HCT116 (cell line): ENCODE data around the gene SETX.

ENCODE experiments used
- CTCF ChIP-seq, 3 experiments: fragments of 200-600 bp in 1 of 3; sonication (generic) in 1 of 3; IDR thresholded peaks in 2 of 3; conservative IDR thresholded peaks in 1 of 3; 2 replicates each; pipeline ENCODE4 v1.5.1; 2012 to 2017; ENCODE audit warnings: low read depth in 2 of 3, low read length in 2 of 3, antibody characterized with exemption in 1 of 3, borderline replicate concordance in 1 of 3, control low read depth in 1 of 3, mild to moderate bottlenecking in 1 of 3, mixed read lengths in 1 of 3, mixed run types in 1 of 3, moderate library complexity in 1 of 3; ENCODE audit not compliant: insufficient read depth in 1 of 3
- ELF1 ChIP-seq: IDR thresholded peaks from 2 replicates; pipeline ENCODE4 v1.6.1; 2012; ENCODE audit warnings: low read depth, borderline replicate concordance
- EZH2 ChIP-seq: fragments of 200-600 bp; sonication (generic); IDR thresholded peaks from 2 replicates; pipeline ENCODE4 v1.6.1; 2017; ENCODE audit warnings: antibody characterized with exemption, mixed run types
- EZH2phosphoT487 ChIP-seq: fragments of 200-600 bp; IDR thresholded peaks from 2 replicates; pipeline ENCODE4 v1.6.1; 2018; ENCODE audit warnings: antibody characterized with exemption, borderline replicate concordance
- FOSL1 ChIP-seq: IDR thresholded peaks from 2 replicates; pipeline ENCODE4 v1.6.1; 2012; ENCODE audit warnings: low read depth
- MAX ChIP-seq: IDR thresholded peaks from 2 replicates; pipeline ENCODE4 v1.6.1; 2012
- POLR2A ChIP-seq: IDR thresholded peaks from 2 replicates; pipeline ENCODE4 v1.7.0; 2011; ENCODE audit warnings: borderline replicate concordance; ENCODE audit not compliant: insufficient read depth, insufficient read length; ENCODE audit errors: extremely low read depth
- POLR2AphosphoS5 ChIP-seq: IDR thresholded peaks from 2 replicates; pipeline ENCODE4 v1.6.1; 2011; ENCODE audit warnings: mild to moderate bottlenecking, low read depth, low read length, moderate library complexity
- SIN3A ChIP-seq: IDR thresholded peaks from 2 replicates; pipeline ENCODE4 v1.6.1; 2012; ENCODE audit warnings: low read depth
- SRF ChIP-seq: IDR thresholded peaks from 2 replicates; pipeline ENCODE4 v1.6.1; 2012; ENCODE audit warnings: low read depth
- TCF7L2 ChIP-seq: IDR thresholded peaks from 2 replicates; pipeline ENCODE4 v1.7.0; 2011; ENCODE audit warnings: borderline replicate concordance, inconsistent platforms; ENCODE audit not compliant: insufficient read depth, insufficient read length; ENCODE audit errors: extremely low read depth
- ZNF274 ChIP-seq: fragments of 200-500 bp; sonication (Bioruptor generic); IDR thresholded peaks from 2 replicates; pipeline ENCODE4 v1.6.1; 2014; ENCODE audit warnings: mild to moderate bottlenecking, low read depth, low read length, inconsistent platforms

DNA sequence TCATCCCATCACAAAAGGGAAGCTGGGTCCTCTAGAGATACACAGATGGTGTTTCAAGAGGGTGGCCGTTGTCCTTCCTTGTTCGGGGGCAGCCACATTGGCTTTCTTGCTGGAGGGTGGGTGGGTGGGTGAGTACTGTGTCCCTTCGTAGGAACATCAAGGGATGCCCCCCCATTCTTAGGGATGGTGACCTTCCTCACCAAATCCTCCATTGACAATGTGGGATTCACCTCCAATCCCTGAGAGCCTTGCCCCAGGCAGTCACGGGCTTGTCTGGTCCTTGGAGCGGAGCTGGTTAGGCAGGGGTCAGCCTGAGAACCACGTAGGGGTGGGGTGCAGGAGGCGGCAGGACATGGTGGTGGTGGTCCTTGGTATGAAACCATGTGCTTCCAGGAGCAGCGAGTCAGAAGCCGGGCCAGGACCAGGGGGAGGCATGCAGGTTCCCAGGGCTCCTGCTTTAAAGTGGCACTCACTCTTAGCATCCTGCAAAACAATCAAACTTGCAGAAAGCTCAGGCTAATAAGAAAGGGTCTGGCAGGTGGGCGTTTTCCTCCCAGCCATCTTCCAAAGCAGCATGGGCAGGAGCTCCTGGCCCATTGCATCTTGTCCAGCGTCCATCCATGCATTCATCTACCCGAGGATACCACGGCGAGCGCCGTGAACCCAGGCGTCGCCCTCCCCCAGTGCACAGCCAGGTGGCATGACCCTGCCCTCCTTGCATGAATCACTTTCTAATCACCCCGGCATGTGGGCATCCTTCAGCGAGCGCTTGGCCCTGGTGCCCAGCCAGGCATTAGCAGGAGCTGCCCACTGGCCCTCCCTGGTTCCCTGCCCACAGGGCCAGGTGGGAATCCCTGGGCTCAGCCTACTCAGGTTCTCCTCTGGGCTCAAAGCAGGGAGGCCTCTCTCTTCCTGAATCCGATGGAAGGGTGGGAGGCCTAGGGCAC, 116.5 kb downstream of the SETX start:
- TF ChIP-seq EZH2 (no peak), CTCF (IDR thresholded peaks at IDR 0.05 in 2 of 3, conservative IDR thresholded peaks at IDR 0.05 in 1 of 3; ENCODE audit: borderline replicate concordance in 1 of 3, insufficient read depth in 1 of 3, low read depth in 2 of 3, low read length in 2 of 3) (no peak), ELF1 (no peak), POLR2AphosphoS5 (no peak), POLR2A (no peak), SRF (no peak), SIN3A (no peak), FOSL1 (no peak), MAX (no peak), TCF7L2 (no peak), EZH2phosphoT487 (no peak), ZNF274 (no peak)
